Measurements from ENCODE around the gene ADAMTS9. TPM values are rescaled to one million over a fixed set of nuclear protein-coding genes. Genes with fewer than 3 reads are reported as not detected.

ADAMTS9 gene
- total and polyA plus RNA-seq, 2 donors (not counting 1 experiment from before 2014, with no cell fraction given): not detected

DNA sequence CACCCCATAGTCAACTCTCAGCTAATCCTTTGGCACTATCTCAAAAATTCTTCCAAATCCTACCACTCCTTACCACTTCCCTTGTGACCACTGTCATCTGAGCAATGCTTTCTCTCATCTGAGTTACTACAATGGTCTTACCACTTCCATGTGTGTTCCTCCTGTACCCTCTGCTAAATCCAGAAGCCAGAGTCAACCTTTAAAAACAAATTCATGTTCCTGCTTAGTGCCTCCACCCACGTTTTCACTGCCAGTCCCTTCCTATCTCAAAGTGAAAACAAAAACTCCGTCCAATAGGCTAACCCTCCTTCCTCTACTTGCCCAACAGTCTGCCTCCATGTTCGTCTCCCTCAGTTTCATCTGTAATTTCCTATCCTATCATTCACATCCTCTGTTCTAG lies 109.0 kb downstream of the ADAMTS9 start:
- Mint-ChIP-seq H3K4me1 (no peaks in the 10 kb centered on the region), H3K4me3 (no peak overlapping the region), H3K9me3 (ENCODE audit: insufficient read depth) (no peaks in the 10 kb centered on the region), H3K27ac (no peak overlapping the region), H3K27me3 (no peaks in the 10 kb centered on the region)
- CTCF ChIA-PET: no interaction called here
- DNase-seq (no peak), ATAC-seq (ENCODE audit: low read depth) (no peak)
- no peak overlapping the region for H2AFZ ChIP-seq (ENCODE audit: insufficient read depth, low read depth, low read length, poor library complexity, severe bottlenecking)
- H3K79me2 ChIP-seq (ENCODE audit: control insufficient read depth, insufficient read depth, low read length): no peaks in the 10 kb centered on the region
- no peak overlapping the region for H3K27ac ChIP-seq (ENCODE audit: low read length in 2 of 2)
- no peaks in the 10 kb centered on the region for H3K4me1 ChIP-seq (ENCODE audit: control insufficient read depth in 2 of 2, insufficient read depth in 2 of 2, low read length in 2 of 2)
- H3K9ac ChIP-seq (ENCODE audit: low read length): no peak overlapping the region
- H3K4me3 ChIP-seq (ENCODE audit: control extremely low read depth in 1 of 5, extremely low read depth in 1 of 5, insufficient read depth in 1 of 5, low read depth in 2 of 5, low read length in 4 of 5): no peak overlapping the region
- WGBS (ENCODE audit: insufficient coverage): 83% methylated on average over 3 of the region's 3 CpGs
- no peak overlapping the region for H3K4me2 ChIP-seq (replicated peaks; ENCODE audit: low read depth, low read length, poor library complexity, severe bottlenecking)
- POLR2A ChIA-PET: no interaction called here
- intact Hi-C loops (cut with micrococcal nuclease): no loop called here
- TF ChIP-seq EZH2 (IDR thresholded peaks at IDR 0.05; ENCODE audit: borderline replicate concordance, insufficient read depth, low read depth, low read length, poor library complexity, severe bottlenecking): no peak
- TF ChIP-seq, protein P1, sequence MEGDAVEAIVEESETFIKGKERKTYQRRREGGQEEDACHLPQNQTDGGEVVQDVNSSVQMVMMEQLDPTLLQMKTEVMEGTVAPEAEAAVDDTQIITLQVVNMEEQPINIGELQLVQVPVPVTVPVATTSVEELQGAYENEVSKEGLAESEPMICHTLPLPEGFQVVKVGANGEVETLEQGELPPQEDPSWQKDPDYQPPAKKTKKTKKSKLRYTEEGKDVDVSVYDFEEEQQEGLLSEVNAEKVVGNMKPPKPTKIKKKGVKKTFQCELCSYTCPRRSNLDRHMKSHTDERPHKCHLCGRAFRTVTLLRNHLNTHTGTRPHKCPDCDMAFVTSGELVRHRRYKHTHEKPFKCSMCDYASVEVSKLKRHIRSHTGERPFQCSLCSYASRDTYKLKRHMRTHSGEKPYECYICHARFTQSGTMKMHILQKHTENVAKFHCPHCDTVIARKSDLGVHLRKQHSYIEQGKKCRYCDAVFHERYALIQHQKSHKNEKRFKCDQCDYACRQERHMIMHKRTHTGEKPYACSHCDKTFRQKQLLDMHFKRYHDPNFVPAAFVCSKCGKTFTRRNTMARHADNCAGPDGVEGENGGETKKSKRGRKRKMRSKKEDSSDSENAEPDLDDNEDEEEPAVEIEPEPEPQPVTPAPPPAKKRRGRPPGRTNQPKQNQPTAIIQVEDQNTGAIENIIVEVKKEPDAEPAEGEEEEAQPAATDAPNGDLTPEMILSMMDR (IDR thresholded peaks at IDR 0.05): no peak
- no peaks in the 10 kb centered on the region for H3K9me3 ChIP-seq (ENCODE audit: control extremely low read depth in 1 of 3, control insufficient read depth in 2 of 3, insufficient read depth in 1 of 3, low read length in 2 of 3)
- no peaks in the 10 kb centered on the region for H3K36me3 ChIP-seq (replicated peaks in 1 of 2; ENCODE audit: control extremely low read depth in 1 of 2, control insufficient read depth in 1 of 2, extremely low read depth in 1 of 2, insufficient read depth in 2 of 2, low read length in 1 of 2)
- H3K27me3 ChIP-seq (replicated peaks in 1 of 4; ENCODE audit: control extremely low read depth in 1 of 4, control insufficient read depth in 3 of 4, insufficient read depth in 4 of 4, low read length in 3 of 4): no peaks in the 10 kb centered on the region
- no peaks in the 10 kb centered on the region for H4K20me1 ChIP-seq (ENCODE audit: control insufficient read depth, insufficient read depth, low read length, poor library complexity, severe bottlenecking)

DNA sequence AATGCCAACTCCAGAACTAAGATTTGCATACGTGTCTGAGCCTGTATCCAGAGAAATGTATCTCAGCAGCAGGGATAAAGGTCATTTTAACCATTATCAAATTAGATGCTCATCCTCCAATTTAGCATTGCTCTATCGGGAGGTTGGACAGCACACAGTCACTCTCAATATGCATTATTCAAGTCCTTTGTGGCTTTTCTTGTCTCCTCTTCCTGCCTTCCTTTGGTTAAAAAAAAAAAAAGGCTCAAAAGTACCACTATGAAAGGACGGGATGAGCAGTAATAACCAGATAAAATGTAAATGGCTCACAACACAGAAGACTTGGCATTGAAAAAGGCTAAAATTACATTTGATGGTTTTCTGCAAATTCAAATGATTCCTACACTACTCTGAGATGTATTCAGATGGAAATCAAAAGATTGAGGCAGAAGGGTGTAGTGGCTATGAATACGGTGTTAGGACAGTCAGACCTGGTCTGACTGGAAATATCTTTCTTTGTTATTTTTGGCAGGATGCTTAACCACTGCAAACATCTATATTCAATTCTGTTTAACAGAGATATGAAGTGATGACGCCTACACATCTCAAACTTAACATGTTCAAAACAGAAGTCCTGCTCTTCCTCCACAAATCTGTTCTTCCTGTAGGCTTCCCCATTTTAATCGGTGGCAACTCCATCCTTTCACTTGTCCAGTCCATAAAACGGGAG lies 109.6 kb downstream of the ADAMTS9 start:
- Histone ChIP-seq H3K4me3 (ENCODE audit: control extremely low read depth in 1 of 5, extremely low read depth in 1 of 5, insufficient read depth in 1 of 5, low read depth in 2 of 5, low read length in 4 of 5) (no peak overlapping the region), H3K27me3 (replicated peaks in 1 of 4; ENCODE audit: control extremely low read depth in 1 of 4, control insufficient read depth in 3 of 4, insufficient read depth in 4 of 4, low read length in 3 of 4) (no peaks in the 10 kb centered on the region), H3K9me3 (ENCODE audit: control extremely low read depth in 1 of 3, control insufficient read depth in 2 of 3, insufficient read depth in 1 of 3, low read length in 2 of 3) (no peaks in the 10 kb centered on the region), H4K20me1 (ENCODE audit: control insufficient read depth, insufficient read depth, low read length, poor library complexity, severe bottlenecking) (no peaks in the 10 kb centered on the region), H3K36me3 (replicated peaks in 1 of 2; ENCODE audit: control extremely low read depth in 1 of 2, control insufficient read depth in 1 of 2, extremely low read depth in 1 of 2, insufficient read depth in 2 of 2, low read length in 1 of 2) (no peaks in the 10 kb centered on the region), H3K79me2 (ENCODE audit: control insufficient read depth, insufficient read depth, low read length) (no peaks in the 10 kb centered on the region), H3K4me2 (replicated peaks; ENCODE audit: low read depth, low read length, poor library complexity, severe bottlenecking) (no peak overlapping the region), H2AFZ (ENCODE audit: insufficient read depth, low read depth, low read length, poor library complexity, severe bottlenecking) (no peak overlapping the region), H3K9ac (ENCODE audit: low read length) (no peak overlapping the region), H3K27ac (ENCODE audit: low read length in 2 of 2) (no peak overlapping the region), H3K4me1 (ENCODE audit: control insufficient read depth in 2 of 2, insufficient read depth in 2 of 2, low read length in 2 of 2) (no peaks in the 10 kb centered on the region)
- DNase-seq: no peak
- TF ChIP-seq, protein P1 (IDR thresholded peaks at IDR 0.05): no peak
- TF ChIP-seq EZH2 (IDR thresholded peaks at IDR 0.05; ENCODE audit: borderline replicate concordance, insufficient read depth, low read depth, low read length, poor library complexity, severe bottlenecking): no peak
- CTCF ChIA-PET: no interaction called here
- H3K9me3 Mint-ChIP-seq (ENCODE audit: insufficient read depth): no peaks in the 10 kb centered on the region
- ATAC-seq (ENCODE audit: low read depth): no peak
- no peaks in the 10 kb centered on the region for H3K27me3 Mint-ChIP-seq
- H3K4me3 Mint-ChIP-seq: no peak overlapping the region
- 88% methylated on average over 5 of the region's 7 CpGs for WGBS (ENCODE audit: insufficient coverage)
- no peaks in the 10 kb centered on the region for H3K4me1 Mint-ChIP-seq
- intact Hi-C loops (cut with micrococcal nuclease): no loop called here
- POLR2A ChIA-PET: no interaction called here
- no peak overlapping the region for H3K27ac Mint-ChIP-seq

Measured in B cell (primary cell).